BE2C (cell line): ENCODE data around the gene PPP2R5E.

ENCODE experiments used
- DNase-seq: peaks from one replicate; pipeline ENCODE4 v3.0.0-alpha.2; 2020
- H3K27me3 ChIP-seq: fragments of 250-450 bp; sonication (Bioruptor Pico); 2 replicates; pipeline ENCODE4 v1.5.1; 2020; ENCODE audit warnings: mild to moderate bottlenecking
- H3K36me3 ChIP-seq: fragments of 250-450 bp; sonication (Bioruptor Pico); 2 replicates; pipeline ENCODE4 v1.5.1; 2020; ENCODE audit warnings: mild to moderate bottlenecking
- H3K4me1 ChIP-seq: fragments of 250-450 bp; sonication (Bioruptor Pico); 2 replicates; pipeline ENCODE4 v1.5.1; 2020
- H3K4me3 ChIP-seq: 2 replicates; pipeline ENCODE4 v1.5.1; 2011; ENCODE audit warnings: low read depth, low read length
- H3K9me3 ChIP-seq: fragments of 250-450 bp; sonication (Bioruptor Pico); 2 replicates; pipeline ENCODE4 v1.5.1; 2020
- TF ChIP-seq, protein P1 (sequence below): IDR thresholded peaks from 2 replicates; pipeline ENCODE4 v1.5.1; 2012; ENCODE audit warnings: mild to moderate bottlenecking, low read depth, low read length

PPP2R5E gene

DNA sequence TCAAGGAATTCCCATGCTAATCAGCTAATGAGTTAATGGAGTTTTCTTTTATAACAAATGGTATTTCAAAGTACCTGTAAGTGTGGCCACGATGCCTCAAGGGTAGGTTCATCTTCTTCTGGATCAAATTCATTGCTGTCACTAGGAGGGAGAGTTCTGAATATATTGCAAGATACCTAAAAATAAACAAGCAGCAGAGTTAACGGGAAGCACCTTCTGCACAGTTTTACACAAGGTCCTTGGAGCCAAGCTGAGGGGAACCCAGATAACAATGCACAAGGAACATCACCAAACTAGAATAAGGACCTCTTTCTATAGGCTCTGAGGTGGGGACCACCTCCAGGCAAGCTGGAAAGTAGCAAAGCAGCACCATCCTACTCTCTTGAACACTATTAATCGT lies 121.3 kb downstream of the PPP2R5E start:
- Histone ChIP-seq H3K9me3 (no peaks in the 10 kb centered on the region), H3K36me3 (peaks cover 17% of the 10 kb centered on the region), H3K4me1 (peaks cover 8% of the 10 kb centered on the region), H3K4me3 (no peak overlapping the region), H3K27me3 (no peaks in the 10 kb centered on the region)
- TF ChIP-seq, protein P1, sequence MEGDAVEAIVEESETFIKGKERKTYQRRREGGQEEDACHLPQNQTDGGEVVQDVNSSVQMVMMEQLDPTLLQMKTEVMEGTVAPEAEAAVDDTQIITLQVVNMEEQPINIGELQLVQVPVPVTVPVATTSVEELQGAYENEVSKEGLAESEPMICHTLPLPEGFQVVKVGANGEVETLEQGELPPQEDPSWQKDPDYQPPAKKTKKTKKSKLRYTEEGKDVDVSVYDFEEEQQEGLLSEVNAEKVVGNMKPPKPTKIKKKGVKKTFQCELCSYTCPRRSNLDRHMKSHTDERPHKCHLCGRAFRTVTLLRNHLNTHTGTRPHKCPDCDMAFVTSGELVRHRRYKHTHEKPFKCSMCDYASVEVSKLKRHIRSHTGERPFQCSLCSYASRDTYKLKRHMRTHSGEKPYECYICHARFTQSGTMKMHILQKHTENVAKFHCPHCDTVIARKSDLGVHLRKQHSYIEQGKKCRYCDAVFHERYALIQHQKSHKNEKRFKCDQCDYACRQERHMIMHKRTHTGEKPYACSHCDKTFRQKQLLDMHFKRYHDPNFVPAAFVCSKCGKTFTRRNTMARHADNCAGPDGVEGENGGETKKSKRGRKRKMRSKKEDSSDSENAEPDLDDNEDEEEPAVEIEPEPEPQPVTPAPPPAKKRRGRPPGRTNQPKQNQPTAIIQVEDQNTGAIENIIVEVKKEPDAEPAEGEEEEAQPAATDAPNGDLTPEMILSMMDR, result no peak
- no peak for DNase-seq

DNA sequence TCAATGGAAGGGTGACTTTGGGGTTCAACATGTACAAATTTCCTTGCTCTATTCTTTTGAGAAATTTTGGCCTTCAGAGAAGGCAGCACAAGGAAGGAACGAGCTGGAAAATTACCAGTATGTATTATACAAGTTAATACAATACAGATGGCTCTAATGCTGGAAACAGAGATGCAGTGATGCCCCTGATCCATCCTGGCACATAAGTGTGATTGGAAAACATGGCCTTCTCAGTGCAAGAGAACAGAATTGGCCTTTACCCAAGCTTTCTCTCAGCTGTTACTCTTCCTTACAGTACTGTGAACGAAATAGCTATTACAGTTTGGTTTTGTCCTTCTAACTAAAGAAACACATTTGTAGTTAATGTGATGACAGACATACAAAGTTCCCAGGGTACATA lies 122.0 kb downstream of the PPP2R5E start:
- TF ChIP-seq, protein P1, result no peak
- H3K9me3 ChIP-seq, result no peaks in the 10 kb centered on the region
- no peak for DNase-seq
- peaks cover 17% of the 10 kb centered on the region for H3K36me3 ChIP-seq
- no peaks in the 10 kb centered on the region for H3K27me3 ChIP-seq
- H3K4me3 ChIP-seq, result no peak overlapping the region
- peaks cover 8% of the 10 kb centered on the region for H3K4me1 ChIP-seq

DNA sequence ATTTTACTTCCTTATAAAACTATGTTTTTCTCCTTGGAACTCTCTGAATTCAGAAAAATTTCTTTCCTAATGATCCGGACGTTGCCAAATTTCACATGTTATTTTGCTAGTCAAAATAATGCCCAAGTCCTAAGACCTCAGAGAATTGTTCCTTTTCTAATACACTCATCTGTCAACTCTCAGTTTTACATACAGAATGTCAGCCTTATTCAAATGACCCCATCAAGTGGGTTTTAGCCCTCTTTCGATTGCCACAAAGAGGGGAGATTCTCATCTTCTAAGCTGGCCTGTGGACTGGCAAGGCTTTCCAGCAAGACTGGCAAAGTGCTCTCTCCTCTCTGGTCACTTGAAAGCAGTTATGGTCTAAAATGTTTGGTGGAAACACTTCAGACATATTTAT lies 125.2 kb downstream of the PPP2R5E start:
- H3K27me3 ChIP-seq, result no peaks in the 10 kb centered on the region
- peaks cover 26% of the 10 kb centered on the region for H3K36me3 ChIP-seq
- TF ChIP-seq, protein P1, result no peak
- no peak overlapping the region for H3K4me3 ChIP-seq
- no peak for DNase-seq
- H3K9me3 ChIP-seq, result no peaks in the 10 kb centered on the region
- peaks cover 28% of the 10 kb centered on the region for H3K4me1 ChIP-seq

DNA sequence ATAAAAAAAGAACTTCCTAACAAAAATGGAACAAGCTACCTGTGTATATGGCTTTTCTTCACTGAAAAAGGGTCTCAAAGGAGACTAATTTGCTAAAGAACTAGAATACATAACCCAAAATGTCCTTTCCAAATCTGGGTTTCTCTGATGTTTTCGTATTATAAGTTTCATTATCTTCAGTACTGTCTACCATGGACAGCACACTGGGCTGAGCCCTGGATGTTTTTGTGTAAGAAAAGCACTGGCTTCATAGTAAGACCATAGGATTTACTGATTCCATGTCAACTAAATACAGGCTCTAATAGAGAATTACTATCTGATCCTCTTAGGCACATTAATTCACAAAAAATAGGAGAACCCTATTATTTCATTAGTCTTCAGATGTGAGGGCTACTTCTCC lies 130.2 kb downstream of the PPP2R5E start:
- TF ChIP-seq, protein P1, result no peak
- Histone ChIP-seq H3K27me3 (no peaks in the 10 kb centered on the region), H3K4me3 (no peak overlapping the region), H3K9me3 (no peaks in the 10 kb centered on the region), H3K36me3 (peaks cover 28% of the 10 kb centered on the region), H3K4me1 (peaks cover 20% of the 10 kb centered on the region)
- DNase-seq, result no peak

DNA sequence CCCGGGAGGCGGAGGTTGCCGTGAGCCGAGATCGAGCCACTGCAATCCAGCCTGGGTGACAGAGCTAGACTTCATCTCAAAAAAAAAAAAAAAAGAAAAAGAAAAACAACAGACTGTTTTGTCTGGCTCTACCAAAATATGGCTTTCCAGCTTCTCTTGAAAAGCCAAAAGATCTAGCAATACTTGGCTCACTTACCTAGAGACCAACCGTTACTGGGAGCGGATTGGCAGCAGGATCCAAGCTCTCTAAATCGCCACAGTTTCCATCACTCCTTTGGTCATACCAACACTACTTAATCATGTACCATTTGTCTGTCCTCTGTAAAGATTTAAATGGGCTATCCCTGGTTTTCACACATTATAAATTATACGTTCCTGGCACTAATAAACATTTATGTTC lies 136.8 kb downstream of the PPP2R5E start:
- Histone ChIP-seq H3K36me3 (peaks cover 11% of the 10 kb centered on the region), H3K4me3 (no peak overlapping the region), H3K9me3 (no peaks in the 10 kb centered on the region), H3K27me3 (no peaks in the 10 kb centered on the region), H3K4me1 (no peaks in the 10 kb centered on the region; the same call in 1 of the 2 replicates)
- no peak for DNase-seq
- TF ChIP-seq, protein P1, result no peak

DNA sequence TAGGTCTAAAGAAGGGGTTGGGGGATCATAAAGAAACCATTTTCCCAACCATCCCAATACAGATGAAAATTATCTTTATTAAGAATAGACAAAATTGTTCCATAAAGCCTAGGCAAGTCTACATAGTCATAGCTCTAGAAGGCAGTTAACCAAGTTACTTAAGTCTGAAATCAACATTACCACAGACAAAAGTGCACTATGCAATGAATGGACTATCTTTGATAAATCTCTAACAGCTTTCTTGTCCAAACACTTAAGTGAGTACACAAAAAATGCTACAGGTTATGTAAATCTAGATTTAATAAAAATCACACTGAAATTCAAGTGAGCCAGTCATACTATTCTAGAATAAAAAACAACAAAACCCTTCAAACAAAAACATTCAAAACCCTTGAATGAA lies 137.5 kb downstream of the PPP2R5E start:
- Histone ChIP-seq H3K27me3 (no peaks in the 10 kb centered on the region), H3K36me3 (peaks cover 11% of the 10 kb centered on the region), H3K4me3 (no peak overlapping the region), H3K4me1 (no peaks in the 10 kb centered on the region; the same call in 1 of the 2 replicates), H3K9me3 (no peaks in the 10 kb centered on the region)
- DNase-seq, result no peak
- TF ChIP-seq, protein P1, result no peak
